GDM1 (cell line): Measurements from ENCODE around the gene ARHGAP35.
"Not testable (repeated sequence)": the region's sequence is repeated elsewhere in the genome, so short reads cannot be mapped to it uniquely, and the experiment has no call there.

Experiments used
- DNase-seq: peaks from one replicate; lab custom pipeline; 2025; lab: John Stamatoyannopoulos, UW

Gene ARHGAP35

GRCh38 chr19:46871173-46871572 lies 10.4 kb downstream of the ARHGAP35 start:
- not testable (repeated sequence) for DNase-seq

DNA sequence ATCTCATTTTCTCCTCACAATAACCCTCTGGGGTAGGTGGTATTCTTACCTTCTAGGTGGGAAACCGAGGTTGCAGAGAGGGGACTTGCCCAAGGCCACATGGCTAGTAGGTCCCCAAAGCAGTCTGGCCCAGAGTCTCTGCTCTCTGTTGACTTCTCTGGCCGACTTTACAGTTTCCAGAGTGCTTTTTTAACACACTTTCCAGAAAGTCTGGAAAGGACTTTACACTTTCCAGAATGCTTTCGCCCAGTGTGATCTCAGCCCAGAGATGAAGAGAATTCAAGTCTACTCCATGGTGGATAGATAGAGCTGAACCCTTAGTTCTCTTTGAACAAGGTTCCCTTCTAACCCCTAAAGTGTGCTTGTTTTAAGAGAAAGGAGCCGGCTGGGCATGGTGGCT lies 12.2 kb downstream of the ARHGAP35 start:
- no peak for DNase-seq

GRCh38 chr19:46875234-46875633 lies 14.4 kb downstream of the ARHGAP35 start:
- no peak for DNase-seq

- DNase-seq = no peak
Observed at GRCh38 chr19:46875657-46876056, 14.9 kb downstream of the ARHGAP35 start.

GRCh38 chr19:46878613-46879375 lies 18.0 kb downstream of the ARHGAP35 start:
- no peak for DNase-seq

DNA sequence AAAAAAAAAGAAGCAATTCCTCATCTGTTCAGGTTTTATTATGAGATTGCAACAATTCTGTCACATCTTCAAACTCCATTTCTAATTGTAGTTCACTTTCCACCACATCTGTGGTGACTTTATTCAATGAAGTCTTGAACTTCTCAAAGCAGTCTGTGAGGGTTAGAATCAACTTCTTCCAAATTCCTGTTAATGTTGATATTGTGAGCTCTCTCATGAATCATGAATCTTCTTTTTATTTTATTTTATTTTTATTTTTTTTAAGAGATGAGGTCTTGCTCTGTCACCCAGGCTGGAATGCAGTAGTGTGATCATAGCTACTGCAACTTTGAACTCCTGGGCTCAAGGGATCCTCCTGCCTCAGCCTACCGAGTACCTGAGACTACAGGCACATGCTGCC lies 19.6 kb downstream of the ARHGAP35 start:
- no peak for DNase-seq

DNA sequence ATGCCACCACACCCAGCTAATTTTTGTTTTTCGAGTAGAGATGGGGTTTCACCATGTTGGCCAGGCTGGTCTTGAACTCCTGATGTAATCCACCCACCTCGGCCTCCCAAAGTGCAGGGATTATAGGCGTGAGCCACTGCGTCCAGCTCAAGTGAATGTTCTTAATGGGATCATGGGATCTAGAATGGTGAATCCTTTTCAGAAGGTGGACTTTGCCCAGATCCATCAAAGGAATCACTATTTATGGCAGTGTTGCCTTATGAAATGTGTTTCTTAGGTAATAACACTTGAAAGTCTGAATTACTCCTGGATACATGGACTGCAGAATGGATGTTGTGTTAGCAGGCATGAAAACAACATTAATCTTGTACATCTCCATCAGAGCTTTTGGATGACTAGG lies 20.3 kb downstream of the ARHGAP35 start:
- DNase-seq = no peak

DNA sequence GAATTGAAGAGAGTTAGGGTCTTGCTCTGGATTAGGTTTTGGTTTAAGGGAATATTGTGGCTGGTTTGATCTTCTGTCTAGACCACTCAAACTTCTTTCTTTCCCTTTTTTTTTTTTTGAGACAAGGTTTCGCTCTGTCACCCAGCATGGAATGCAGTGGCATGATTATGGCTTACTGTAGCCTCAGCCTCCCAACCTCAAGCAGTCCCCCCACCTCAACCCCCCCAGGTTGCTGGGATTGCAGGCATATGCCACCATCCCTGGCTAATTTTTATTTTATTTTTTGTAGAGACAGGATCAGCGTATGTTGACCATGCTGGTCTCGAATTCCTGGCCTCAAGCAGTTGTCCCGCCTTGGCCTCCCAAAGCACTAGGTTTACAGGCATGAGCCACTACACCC lies 21.2 kb downstream of the ARHGAP35 start:
- no peak for DNase-seq

DNA sequence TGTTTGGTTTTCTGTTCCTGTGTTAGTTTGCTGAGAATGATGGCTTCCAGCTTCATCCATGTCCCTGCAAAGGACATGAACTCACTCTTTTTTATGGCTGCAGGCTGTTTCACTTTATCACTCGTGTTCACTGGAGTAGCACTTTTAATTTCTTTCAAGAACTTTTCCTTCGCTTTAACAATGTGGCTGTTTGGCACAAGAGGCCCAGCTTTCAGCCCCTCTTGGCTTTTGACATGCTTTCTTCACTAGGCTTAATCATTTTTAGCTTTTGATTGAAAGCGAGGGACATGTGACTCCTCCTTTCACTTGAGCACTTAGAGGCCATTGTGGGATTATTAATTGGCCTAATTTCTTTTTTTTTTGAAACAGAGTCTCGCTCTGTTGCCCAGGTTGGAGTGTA lies 22.0 kb downstream of the ARHGAP35 start:
- not testable (repeated sequence) for DNase-seq

GRCh38 chr19:46885411-46885810 lies 24.6 kb downstream of the ARHGAP35 start:
- no peak for DNase-seq

DNA sequence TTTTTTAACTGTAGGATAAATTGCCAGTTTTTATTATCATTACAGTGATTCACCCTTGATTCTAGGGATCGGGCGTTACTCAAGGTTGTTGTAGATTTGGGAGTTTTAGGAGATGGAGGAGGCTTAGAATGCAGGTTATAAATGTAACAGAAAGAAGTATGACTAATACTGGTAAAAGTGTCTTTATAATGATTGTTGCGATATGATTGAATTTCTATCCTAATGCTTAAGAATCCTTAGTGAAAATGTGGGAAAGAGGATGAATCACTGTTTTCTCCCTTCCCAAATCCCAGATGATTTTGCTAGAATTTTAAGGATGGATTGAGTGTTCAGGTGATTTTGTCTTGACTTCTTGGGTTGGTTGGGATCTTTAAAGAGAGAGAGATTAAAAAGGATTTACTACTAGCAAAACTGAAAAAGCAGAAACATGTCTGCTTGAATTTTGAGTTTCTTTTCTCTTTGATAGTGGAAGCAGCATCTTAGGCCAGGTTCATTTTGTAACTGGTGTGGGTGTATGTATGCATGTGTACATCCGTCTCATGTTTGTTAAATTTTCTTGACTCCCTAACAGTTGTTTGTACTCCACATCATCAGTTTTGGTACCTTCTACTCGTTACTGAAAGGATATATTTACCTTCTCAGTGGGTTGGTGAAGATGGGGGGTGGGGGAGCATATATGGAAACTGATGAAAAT lies 25.9 kb downstream of the ARHGAP35 start:
- no peak for DNase-seq

DNA sequence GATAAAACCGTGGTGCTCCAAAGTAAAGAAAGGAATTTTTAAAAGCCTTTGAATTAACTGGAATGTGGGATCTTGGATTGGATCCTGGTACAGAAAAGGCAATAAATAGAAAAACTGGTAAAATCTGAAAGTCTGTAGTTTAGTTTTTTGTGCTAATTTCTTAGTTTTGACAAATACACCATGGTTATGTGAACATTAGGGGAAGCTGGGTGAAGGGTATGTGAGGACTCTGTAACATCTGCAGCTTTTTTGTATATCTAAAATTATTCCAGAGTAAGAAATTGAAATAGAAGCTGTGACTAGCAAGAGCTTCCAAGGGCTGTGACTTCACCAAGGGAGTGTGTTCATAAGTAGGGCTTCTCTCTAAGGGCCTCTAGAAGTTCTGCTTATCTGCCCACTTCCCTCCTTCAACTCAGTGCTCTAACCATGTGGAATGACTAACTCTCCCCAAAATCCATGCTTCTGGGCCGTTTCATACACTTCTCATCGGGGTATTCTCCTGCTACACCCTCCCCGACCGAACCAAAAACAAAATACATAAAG lies 26.5 kb downstream of the ARHGAP35 start:
- no peak for DNase-seq

DNA sequence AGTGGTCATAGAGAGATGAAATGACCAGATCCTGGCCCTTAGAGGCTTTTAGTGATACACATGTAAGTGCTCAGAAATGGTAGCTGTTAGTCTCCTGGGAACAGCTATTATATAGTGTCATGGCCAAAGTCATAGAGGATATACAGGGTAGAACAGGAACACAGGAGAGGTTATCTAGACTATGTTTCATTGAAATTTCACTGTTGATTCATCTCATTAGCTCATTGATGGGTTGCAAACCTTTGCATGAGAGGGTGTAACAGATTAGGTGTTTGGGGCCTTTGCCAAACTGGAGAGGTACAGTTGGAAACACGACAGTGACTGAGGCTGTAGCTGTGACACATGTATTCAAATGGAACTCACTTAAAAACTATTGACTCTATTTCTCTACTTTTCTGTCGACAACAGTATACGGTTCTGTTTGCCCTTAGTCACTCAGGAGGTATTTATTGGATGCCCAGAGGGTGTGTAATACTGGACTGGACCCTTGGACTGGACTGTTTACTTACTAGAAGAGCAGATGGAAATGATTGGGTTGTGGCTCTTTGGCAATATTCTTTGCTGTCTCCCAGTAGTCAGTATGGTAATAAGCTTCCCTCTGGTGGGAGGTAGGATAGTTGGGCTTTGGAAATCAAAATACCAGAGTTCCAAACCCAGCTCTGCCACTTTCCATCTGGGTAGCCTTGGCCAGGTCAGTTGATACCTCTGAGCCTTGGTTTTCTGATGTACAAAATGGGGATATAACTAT lies 29.8 kb downstream of the ARHGAP35 start:
- no peak for DNase-seq

DNA sequence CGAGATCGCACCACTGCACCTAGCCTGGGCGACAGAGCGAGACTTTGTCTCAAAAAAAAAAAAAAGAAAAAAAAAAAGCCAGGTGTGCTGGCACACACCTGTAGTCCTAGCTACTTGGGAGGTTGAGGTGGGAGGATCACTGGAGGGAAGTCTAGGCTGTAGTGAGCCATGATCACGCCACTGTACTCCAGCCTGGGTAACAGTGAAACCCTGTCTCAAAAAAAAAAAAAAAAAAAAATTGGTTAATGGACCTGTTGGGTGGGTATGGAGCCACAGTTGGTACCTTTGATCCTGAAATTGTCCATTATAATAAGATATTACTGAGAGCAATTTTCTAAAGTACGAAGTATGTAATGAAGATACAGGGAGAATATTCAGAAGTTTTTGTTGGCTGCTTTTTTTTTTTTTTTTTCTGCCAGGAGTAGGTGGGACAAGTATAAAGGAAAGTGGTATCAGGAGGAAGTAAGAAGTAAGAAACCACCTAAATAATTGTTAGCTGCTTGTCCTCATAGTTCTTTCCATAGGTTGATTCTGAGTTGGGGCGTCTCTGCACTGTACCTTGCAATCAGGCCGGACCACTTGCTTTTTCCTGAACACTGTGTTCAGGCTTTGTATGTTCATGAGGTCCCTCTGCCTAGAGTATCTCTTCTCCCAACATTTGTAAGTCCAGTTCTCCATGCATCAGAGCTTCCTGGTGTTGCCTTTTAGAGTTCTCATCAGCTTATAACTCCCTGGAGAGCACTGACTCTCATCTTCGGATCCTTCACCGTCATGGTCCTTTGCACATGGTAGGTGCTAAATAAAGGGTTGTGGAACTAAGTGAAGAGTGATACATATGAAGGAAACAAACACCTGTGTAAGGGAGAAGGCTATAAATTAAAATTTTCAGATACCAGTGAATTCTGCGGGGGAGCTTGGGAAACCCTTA lies 31.7 kb downstream of the ARHGAP35 start:
- no peak for DNase-seq

DNA sequence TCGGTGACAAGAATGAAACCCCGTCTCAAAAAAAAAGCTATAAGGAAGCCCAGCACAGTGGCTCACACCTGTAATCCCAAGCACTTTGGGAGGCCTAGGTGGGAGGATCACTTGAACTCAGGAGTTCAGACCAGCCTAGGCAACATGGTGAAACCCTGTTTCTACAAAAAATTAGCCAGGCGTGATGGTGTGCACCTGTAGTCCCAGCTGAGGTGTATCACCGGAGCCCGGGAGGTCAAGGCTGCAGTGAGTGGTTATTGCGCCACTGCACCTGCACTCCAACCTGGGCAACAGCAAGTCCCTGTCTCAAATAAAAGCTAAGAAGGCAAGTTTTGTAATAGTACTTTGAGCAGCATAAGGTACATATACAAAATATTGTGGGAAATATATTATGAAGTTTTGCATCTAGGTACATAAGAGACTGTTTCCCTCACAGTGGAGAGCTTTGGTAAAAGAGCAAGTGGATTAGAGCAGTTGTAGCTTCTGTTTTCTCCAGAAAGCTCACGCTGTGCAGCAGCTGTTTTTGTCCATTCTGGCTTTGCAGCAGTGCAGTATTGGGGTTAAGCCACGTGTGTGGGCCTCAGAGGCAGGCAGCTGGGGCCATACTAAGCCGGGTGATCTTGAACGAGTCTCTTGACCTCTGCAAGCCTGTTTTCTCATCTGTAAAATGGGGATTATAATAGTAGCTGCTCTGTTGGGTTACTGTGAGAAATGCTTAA lies 35.4 kb downstream of the ARHGAP35 start:
- no peak for DNase-seq

GRCh38 chr19:46898731-46899130 lies 37.9 kb downstream of the ARHGAP35 start:
- no peak for DNase-seq

DNA sequence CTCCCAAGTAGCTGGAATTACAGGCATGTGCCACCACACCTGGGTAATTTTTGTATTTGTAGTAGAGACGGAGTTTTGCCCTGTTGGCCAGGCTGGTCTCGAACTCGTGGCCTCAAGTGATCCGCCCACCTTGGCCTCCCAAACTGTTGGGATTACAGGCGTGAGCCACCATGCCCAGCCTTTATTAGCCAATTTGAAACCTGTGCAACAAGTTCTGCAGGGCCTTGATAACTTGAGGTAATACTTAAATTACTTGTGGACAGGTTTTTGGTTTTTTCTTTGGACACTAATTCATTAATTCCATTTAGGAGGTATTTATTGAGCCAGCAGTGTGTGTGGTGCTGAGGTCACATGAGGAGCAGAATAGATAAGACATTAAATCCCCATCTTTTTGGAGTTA lies 39.5 kb downstream of the ARHGAP35 start:
- no peak for DNase-seq

- DNase-seq = no peak
Observed at GRCh38 chr19:46901701-46902401, 41.1 kb downstream of the ARHGAP35 start.

- DNase-seq = no peak
Observed at GRCh38 chr19:46902402-46902766, 41.6 kb downstream of the ARHGAP35 start.

DNA sequence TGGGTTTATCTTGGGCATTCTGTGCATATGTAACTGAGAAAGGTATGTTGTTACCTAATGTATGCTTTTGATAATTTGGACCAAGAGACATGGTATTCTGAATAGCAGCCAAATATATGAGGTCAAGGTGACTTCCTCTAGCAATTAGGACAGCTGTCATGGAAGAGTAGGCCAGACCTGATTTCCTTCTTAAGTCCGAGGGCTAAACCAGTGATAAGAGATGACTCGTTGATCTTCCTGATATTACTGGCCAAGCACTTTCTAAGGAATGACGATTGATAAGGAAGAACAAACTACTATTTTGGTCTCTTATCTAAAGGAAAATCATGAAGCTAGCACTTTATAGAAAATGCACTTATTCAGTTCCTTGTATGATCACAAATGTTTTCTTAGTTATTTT lies 42.7 kb downstream of the ARHGAP35 start:
- no peak for DNase-seq
